ENCODE data around the gene GADD45GIP1.

GADD45GIP1 gene

GRCh38 chr19:12990431-12990830 lies 33.4 kb upstream of the GADD45GIP1 start:
- no peak for TF ChIP-seq CTCF (IDR thresholded peaks at IDR 0.05; ENCODE audit: low read depth, low read length, missing control alignments)
- H3K4me3 ChIP-seq (replicated peaks; ENCODE audit: low read depth, low read length) = no peak overlapping the region
- DNase-seq (ENCODE audit: extremely low read depth, low read depth) = no peak

GRCh38 chr19:12987781-12988180 lies 30.8 kb upstream of the GADD45GIP1 start:
- DNase-seq (ENCODE audit: extremely low read depth, low read depth) = no peak
- TF ChIP-seq CTCF (IDR thresholded peaks at IDR 0.05; ENCODE audit: low read depth, low read length, missing control alignments) = no peak

GRCh38 chr19:12987190-12987589 lies 30.2 kb upstream of the GADD45GIP1 start:
- no peak overlapping the region for H3K4me3 ChIP-seq (replicated peaks; ENCODE audit: low read depth, low read length)
- TF ChIP-seq CTCF (IDR thresholded peaks at IDR 0.05; ENCODE audit: low read depth, low read length, missing control alignments) = no peak

More at GRCh38 chr19:12987781-12988180, 30.8 kb upstream of the GADD45GIP1 start:
- H3K4me3 ChIP-seq (replicated peaks; ENCODE audit: low read depth, low read length) = no peak overlapping the region

GRCh38 chr19:12986726-12987125 lies 29.7 kb upstream of the GADD45GIP1 start:
- TF ChIP-seq CTCF (IDR thresholded peaks at IDR 0.05; ENCODE audit: low read depth, low read length, missing control alignments) = no peak
- H3K4me3 ChIP-seq (replicated peaks; ENCODE audit: low read depth, low read length) = no peak overlapping the region
- DNase-seq (ENCODE audit: extremely low read depth, low read depth) = no peak

More at GRCh38 chr19:12987190-12987589, 30.2 kb upstream of the GADD45GIP1 start:
- DNase-seq (ENCODE audit: extremely low read depth, low read depth) = no peak

GRCh38 chr19:12985049-12985776 lies 28.2 kb upstream of the GADD45GIP1 start:
- no peak for DNase-seq (ENCODE audit: extremely low read depth, low read depth)
- no peak for TF ChIP-seq CTCF (IDR thresholded peaks at IDR 0.05; ENCODE audit: low read depth, low read length, missing control alignments)
- H3K4me3 ChIP-seq (replicated peaks; ENCODE audit: low read depth, low read length) = no peak overlapping the region

- no peak overlapping the region for H3K4me3 ChIP-seq (replicated peaks; ENCODE audit: low read depth, low read length)
- DNase-seq (ENCODE audit: extremely low read depth, low read depth) = no peak
- TF ChIP-seq CTCF (IDR thresholded peaks at IDR 0.05; ENCODE audit: low read depth, low read length, missing control alignments) = no peak
Measured at GRCh38 chr19:12984683-12985048, 27.6 kb upstream of the GADD45GIP1 start.
